CD4-positive, alpha-beta T cell treated with Interleukin-17A for 1 hour (primary cell): ENCODE results near the gene TIMM13.
"Not testable (repeated sequence)": the region's sequence is repeated elsewhere in the genome, so short reads cannot be mapped to it uniquely, and the experiment has no call there.

ENCODE experiments used
- DNase-seq: peaks from one replicate; pipeline ENCODE4 v3.0.0-alpha.2; 2020

Gene TIMM13

GRCh38 chr19:2413159-2413558, 14.2 kb downstream of the TIMM13 start:
- no peak for DNase-seq

GRCh38 chr19:2412449-2412848, 14.9 kb downstream of the TIMM13 start:
- DNase-seq: no peak

- DNase-seq: no peak
These were observed 15.7 kb downstream of the TIMM13 start for GRCh38 chr19:2411709-2412108.

GRCh38 chr19:2410023-2410422, 17.4 kb downstream of the TIMM13 start:
- no peak for DNase-seq

GRCh38 chr19:2409352-2409912, 18.0 kb downstream of the TIMM13 start:
- no peak for DNase-seq

GRCh38 chr19:2408247-2408646, 19.1 kb downstream of the TIMM13 start:
- DNase-seq: no peak

- no peak for DNase-seq
These were observed 27.8 kb downstream of the TIMM13 start for GRCh38 chr19:2399582-2399981.

- no peak for DNase-seq
These were observed 28.6 kb downstream of the TIMM13 start for GRCh38 chr19:2398735-2399305.

GRCh38 chr19:2397173-2397572, 30.2 kb downstream of the TIMM13 start:
- not testable (repeated sequence) for DNase-seq

- not testable (repeated sequence) for DNase-seq
These were observed 32.0 kb downstream of the TIMM13 start for GRCh38 chr19:2395293-2395829.

- peak; percentile 25 for DNase-seq
These were observed 32.7 kb downstream of the TIMM13 start for GRCh38 chr19:2394442-2395292.

GRCh38 chr19:2394054-2394441, 33.3 kb downstream of the TIMM13 start:
- DNase-seq: no peak

GRCh38 chr19:2392899-2393298, 34.5 kb downstream of the TIMM13 start:
- peak; percentile 28 for DNase-seq

GRCh38 chr19:2392366-2392765, 35.0 kb downstream of the TIMM13 start:
- DNase-seq: no peak

- DNase-seq: peak; percentile 76
These were observed 36.2 kb downstream of the TIMM13 start for GRCh38 chr19:2391118-2391725.

- no peak for DNase-seq
These were observed 37.8 kb downstream of the TIMM13 start for GRCh38 chr19:2389594-2389993.

- no peak for DNase-seq
These were observed 39.8 kb downstream of the TIMM13 start for GRCh38 chr19:2387367-2388288.

- DNase-seq: no peak
These were observed 42.2 kb downstream of the TIMM13 start for GRCh38 chr19:2385053-2385721.

- DNase-seq: no peak
These were observed 44.7 kb downstream of the TIMM13 start for GRCh38 chr19:2382530-2383222.

- DNase-seq: no peak
These were observed 46.1 kb downstream of the TIMM13 start for GRCh38 chr19:2381148-2381820.

- DNase-seq: no peak
These were observed 46.8 kb downstream of the TIMM13 start for GRCh38 chr19:2380567-2380966.
